Right ventricle myocardium superior (tissue), 1 donor: ENCODE data around the gene IVNS1ABP. TPM values are rescaled to one million over a fixed set of nuclear protein-coding genes. Genes with fewer than 3 reads are reported as not detected.

Source experiments
- ATAC-seq: fragments of 200-7000 bp; cut with Tn5 transposase; one replicate; pipeline ENCODE4 v1.9.1; 2020; ENCODE audit warnings: mild to moderate bottlenecking; ENCODE audit not compliant: poor library complexity
- DNase-seq: peaks from one replicate; pipeline ENCODE4 v3.0.0-alpha.2; 2020
- intact Hi-C: fragments of 100-400 bp; cut with DNase I; formaldehyde crosslinking; loops from one replicate; pipeline ENCODE4 v1.11.2; 2022
- total RNA-seq: library from RNA; stranded (reverse); fragmentation: NEBNext Ultra II Directional; extraction: Animal tissue kit (Norgen Biotek cat#: 25700); gene quantifications from one replicate; pipeline ENCODE4 v1.2.1, GENCODE V29; 2021
- donor health status: DM: no; HTN: yes; CAD: no; lungs with severe emphysema.

Gene IVNS1ABP
- total RNA-seq, 1 donor from 2014 or later = 58.4 TPM

DNA sequence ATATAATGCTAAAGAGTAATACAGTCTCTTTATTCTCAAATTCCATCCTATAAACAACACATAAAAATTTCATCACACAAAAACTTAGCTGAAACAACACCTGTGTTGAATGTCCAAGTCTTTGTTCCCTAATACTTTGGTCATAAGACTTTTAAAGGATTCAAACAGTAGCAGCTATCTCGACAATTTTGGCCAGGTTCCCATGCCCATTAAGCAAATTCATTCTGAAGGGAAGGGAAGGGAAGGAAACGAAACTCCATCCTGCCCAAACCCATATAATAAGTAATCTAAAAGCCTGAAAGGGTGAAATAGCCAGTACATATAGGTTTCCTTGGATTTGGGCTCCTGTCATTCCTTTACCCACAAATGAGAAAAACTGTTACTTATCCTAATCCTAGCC lies 7.5 kb downstream of the IVNS1ABP start:
- peak; percentile 48 for ATAC-seq
- intact Hi-C loops = no loop called here

DNA sequence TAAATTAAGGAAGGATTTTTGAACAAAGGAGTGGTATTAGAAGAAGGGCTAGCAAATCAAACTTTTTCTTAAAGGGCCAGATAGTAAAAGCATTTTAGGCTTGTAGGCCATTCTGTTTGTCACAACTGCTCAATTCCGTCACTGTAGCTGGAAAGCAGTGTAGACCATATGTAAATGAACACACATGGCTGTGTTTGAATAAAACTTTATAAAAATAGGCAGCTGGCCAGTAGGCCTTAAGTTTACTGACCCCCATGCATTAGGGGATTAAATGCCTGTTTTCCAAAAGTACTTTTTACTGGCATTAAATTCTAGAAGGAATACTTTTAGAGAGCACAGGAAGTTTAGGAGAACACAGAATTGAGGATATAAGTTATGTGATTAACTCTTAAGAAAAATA lies 8.9 kb downstream of the IVNS1ABP start:
- no peak for DNase-seq
- ATAC-seq = no peak
- intact Hi-C loops = no loop called here

More for the DNA sequence above, 7.5 kb downstream of the IVNS1ABP start:
- DNase-seq = no peak

DNA sequence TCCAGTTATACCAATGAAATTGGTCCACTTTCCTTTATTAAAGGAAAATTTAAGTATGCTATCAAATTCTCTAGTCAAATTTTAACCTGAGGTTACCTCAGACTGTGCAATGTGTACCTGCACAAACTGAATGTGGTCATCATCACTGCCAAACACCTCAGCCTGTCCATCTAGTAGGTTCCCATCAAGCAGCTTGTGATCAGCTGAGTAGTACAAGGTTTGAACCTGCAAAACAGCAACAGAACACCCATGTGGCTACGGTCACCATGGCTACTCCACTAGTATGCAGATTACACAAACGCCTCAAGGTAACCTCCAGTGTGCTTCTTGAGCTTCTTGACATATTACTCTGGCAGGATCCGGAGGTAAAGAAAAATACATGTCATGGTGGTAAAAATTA lies 11.6 kb downstream of the IVNS1ABP start:
- ATAC-seq = no peak
- intact Hi-C loops = no loop called here
- no peak for DNase-seq

DNA sequence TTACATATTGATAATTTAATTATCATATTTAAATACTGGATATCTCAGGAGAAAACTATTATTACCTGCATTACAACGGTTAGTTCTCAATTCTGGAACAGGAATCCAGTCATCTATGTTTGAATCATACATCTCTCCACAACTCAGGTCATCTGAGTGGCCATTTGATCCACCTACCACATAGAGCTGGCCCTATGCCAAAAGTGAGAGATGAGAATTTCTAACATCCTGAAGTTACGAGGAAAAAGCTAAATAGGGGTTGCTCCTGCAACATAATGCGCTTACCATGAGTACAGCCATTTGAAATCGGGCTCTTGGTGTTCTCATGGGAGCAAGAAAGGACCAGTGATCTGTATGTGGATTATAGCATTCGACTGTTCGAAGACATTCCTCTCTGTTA lies 16.9 kb downstream of the IVNS1ABP start:
- intact Hi-C loops = no loop called here
- ATAC-seq = no peak
- no peak for DNase-seq

DNA sequence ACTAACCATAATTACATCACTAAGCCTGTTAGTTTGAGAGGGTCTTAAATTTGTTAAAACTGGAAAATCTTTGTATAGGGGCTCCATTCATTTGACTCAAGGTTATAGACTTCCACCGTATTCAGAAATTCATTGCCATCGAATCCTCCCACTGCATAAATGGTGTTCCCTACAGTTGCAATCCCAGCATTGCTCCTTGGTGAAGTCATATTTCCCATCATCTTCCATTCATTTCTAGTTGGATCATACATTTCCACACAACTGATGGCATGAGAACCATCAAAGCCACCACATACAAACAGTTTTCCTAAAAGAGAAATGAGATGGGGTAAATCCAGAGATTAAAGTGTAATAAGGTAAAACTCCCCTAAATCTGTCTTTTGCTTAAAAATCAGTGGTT lies 19.1 kb downstream of the IVNS1ABP start:
- DNase-seq (no peak), ATAC-seq (no peak)
- intact Hi-C loops = no loop called here

DNA sequence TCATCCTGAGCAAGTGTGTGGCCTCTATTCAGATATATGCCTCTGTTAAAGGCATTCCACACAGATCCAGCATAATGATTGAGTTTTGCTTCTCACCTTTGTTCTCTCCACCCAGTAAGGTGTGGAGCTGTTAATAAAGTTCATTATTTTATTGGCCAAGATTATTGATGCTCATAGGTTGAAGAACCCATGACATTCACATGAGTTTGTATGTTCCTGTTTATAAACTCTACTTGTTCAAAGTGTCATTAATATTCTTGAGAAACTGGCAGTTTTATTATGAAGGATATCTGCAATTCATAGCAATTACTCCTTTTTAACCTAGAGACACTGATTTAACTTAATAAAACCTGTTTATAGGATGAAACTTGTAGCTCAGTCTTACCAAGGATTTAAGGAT lies 22.0 kb downstream of the IVNS1ABP start:
- intact Hi-C loops = no loop called here
- no peak for ATAC-seq

DNA sequence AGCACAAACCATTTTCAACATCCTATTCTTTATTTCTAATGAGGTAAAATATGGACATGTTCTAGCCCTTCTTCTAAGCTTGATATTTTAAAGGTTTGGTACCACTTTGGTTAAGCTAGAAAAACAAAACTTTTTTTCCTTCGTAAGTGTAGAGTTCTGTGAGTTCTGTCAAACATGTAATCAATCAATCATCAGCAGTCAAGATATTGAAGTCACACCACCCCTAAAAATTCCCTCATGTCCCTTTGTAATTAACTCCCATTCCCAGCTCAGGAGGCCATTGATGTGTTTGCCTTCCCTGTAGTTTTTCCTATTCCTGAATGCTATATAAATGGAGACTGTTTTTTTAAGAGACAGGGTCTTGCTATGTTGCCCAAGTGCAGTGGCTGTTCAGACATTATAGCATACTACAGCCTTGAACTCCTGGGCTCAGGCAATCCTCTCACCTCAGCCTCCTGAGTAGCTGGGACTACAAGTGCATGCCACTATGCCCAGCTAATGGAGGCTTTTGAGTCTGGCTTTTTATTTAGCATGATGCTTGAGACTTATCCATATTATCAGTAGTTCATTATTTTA lies 23.0 kb downstream of the IVNS1ABP start:
- no peak for ATAC-seq
- no peak for DNase-seq
- intact Hi-C loops = no loop called here

More for the DNA sequence above, 22.0 kb downstream of the IVNS1ABP start:
- no peak for DNase-seq

DNA sequence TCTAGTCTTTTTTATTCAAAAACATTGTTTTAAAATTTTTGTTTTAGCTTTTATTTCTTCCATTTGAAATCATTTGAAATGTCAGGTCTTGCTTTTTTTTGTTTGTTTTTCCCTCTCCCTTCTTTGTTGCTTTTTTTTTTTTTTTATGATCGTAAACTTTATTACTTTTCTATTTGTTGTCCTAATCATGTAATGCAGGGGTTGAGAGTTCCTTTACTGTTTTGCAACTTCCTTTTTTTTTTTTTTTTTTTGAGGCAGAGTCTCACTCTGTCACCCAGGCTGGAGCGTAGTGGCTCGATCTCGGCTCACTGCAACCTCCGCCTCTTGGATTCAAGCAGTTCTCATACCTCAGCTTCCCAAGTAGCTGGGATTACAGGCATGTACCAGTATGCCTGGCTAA lies 24.8 kb downstream of the IVNS1ABP start:
- peak; percentile 50 for ATAC-seq
- peak; percentile 55 for DNase-seq
- intact Hi-C loops = no loop called here

DNA sequence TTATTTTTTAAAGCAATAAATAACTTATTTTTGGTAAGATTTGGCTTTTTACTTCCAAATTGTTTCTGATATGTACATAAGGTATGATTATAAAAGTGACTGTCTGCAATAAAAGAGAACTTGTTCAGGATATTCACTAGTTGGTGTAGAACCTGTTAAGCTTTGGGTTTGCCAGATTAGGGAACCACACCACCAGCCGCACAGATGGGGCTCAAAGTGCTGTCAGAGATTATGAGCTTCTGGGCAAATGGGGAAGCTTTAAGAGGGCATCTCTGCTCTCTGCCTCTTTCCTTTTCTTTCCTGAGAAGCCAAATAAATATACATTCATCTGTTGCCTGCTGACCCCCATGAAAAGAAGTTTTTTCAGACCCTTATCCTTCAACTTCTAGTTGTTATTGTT lies 25.4 kb downstream of the IVNS1ABP start:
- intact Hi-C loops = no loop called here
- no peak for DNase-seq
- ATAC-seq = peak; percentile 40

DNA sequence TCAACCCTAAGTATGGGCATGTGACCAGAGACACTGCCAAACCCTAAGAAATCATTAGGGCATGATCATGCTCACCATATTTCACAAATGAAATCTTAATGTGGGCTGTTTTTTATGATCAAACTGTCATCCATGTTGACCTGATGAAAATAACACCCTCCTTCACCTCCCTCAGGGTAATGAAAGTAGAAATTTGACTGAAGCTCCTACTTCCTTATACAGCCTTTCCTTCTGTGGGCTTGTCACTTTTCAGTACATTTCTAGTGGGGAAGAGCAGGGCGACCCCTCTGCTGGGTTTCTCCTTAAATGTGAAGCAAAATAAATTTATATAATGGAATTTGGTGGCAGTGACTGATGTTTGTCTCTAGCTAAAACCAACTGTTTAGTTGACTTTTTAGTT lies 25.9 kb downstream of the IVNS1ABP start:
- ATAC-seq (no peak), DNase-seq (no peak)
- intact Hi-C loops = no loop called here

DNA sequence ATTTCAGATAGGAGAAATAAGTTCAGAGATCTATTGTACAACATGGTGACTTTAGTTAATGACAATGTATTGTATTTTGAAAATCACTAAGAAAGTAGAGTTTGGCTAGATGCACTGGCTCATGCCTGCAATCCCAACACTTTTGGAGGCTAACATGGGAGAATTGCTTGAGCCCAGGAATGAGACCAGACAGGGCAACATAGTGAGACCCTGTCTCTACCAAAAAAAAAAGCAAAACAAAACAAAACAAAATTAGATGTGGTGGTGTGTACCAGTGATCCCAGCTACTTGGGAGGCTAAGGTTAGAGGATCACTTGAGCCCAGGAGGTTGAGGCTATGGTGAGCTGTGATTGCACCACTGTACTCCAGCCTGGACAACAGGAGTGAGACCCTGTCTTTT lies 27.2 kb downstream of the IVNS1ABP start:
- no peak for DNase-seq
- no peak for ATAC-seq
- intact Hi-C loops = no loop called here

DNA sequence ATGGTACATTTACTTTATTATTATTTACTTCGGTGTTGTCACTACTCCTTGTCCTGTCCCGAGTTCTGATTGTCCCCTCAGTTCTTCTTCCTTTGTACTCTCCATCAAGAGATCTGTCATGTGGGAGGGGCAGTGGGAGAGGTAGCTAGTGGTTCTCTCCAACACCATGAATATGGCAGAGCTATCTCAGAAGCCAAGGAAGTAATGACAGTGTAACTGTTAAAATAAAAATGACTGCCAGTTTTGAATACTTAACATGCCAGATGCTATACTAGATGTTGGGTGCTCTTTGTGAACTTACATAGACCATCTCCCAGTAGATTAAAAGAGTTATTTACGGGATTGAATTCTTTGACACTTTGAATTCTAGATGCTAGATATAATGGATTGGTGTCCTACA lies 28.6 kb downstream of the IVNS1ABP start:
- intact Hi-C loops = no loop called here
- no peak for DNase-seq
- no peak for ATAC-seq

DNA sequence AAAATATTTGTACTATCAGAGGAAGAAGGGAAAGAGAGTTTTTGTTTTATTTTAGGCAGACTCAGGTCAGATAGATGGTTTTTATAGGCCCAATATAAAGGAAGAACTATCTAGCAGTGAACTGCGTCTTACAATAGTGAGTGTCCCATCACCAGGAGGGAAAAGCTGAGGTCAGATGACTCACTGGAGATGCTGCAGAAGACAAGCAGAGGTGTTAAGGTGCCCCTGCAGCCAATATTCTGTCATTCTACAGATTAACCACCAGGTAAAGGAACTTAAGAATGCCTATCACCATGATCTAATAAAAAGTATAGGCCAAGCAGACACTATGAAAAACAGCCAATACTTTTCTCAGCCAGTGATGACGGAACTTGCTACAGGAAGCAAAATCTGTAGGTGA lies 29.6 kb downstream of the IVNS1ABP start:
- DNase-seq (no peak), ATAC-seq (no peak)
- intact Hi-C loops = no loop called here

DNA sequence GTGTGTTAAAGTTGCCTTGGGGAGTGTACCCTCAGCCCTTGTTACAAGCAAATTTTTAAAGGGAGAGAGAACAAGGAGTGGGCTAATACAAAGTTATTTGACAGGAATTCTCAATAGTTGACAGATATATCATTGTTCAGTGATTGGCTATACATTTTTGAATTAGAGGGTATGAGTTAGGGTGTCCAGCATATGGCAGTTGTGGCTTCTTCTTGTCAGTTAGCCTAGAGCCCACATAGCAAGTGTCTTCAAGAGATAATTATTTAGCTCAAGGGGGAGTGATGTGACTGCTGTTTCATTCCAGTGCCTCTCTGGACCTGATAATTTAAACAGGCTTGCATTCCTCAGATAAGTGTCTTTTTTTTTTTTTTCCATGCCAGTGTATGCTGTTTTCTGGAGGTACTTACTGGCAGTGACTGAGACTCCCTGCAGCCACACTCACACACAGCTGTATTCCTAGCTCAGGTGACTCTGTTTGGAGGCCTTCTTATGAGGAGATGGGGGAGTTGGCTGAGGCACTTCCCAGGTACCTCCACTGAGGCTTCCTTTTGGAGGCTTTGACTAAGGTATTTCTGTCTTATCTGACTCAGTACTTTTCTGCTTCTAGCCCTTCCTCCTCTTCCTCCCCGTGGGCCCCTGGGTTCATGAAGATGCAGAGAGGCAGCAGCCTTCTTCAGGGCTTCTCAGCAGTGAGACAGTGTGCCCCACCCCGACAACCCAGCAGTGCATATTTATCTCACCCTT lies 32.3 kb downstream of the IVNS1ABP start:
- ATAC-seq (peak; percentile 51), DNase-seq (no peak)
- intact Hi-C loops = no loop called here

DNA sequence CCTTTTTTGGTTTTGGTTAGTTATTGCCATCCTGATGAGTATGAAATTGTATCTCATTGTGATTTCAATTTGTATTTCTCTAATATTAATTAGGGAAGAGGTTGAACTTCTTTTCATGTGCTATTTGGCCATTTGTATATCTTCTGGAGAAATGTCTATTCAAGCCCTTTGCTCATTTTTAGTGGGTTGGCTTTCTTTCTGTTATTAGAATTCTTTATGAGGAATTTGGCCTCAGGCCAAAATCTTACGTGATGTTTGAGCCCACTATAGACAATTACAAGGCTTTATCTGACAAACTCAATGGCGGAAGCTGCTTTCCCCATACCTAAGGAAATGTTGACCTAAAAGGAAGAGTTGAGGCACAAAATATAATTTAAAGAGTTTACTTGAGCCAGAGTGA lies 32.9 kb downstream of the IVNS1ABP start:
- DNase-seq (no peak), ATAC-seq (no peak)
- intact Hi-C loops = no loop called here

DNA sequence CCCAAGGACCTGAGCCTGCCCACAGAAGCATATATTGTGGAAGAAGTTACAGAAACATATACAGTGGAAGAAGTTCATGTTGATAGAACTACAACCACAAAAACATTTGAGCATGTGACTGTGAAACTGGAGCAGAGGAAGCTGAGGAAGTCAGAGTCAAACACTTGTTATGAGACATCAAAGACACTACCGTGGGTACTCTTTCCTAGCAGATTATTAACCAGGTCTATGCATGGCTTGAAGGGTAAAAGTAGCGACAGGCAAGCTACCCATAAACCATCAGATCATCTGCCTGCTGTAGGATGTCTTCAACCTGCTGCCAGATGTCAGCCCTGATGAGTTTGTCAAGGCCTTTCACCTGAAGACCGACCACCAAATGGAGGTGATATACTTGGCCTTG lies 35.8 kb downstream of the IVNS1ABP start:
- ATAC-seq (no peak), DNase-seq (no peak)
- intact Hi-C loops = no loop called here

DNA sequence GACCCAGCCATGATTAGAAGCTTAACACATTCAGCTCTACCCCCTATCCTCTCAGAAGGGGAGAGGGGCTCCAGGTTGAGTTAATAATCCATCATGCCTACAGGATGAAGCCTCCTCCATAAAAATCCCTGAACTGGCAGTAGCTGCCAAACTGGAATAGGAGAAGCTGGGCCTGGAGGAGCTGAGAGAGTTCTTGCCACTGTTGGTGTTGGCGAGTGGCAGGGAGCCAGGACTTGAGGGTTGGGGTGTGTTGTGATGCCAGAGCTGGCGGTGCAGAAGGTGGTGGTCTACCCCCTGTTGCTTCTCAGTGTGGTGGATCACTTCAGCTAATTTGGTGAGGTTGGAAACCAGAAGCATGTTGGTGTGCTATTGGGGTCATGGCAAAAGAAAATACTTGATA lies 36.5 kb downstream of the IVNS1ABP start:
- DNase-seq = no peak
- intact Hi-C loops = no loop called here
- ATAC-seq = no peak

DNA sequence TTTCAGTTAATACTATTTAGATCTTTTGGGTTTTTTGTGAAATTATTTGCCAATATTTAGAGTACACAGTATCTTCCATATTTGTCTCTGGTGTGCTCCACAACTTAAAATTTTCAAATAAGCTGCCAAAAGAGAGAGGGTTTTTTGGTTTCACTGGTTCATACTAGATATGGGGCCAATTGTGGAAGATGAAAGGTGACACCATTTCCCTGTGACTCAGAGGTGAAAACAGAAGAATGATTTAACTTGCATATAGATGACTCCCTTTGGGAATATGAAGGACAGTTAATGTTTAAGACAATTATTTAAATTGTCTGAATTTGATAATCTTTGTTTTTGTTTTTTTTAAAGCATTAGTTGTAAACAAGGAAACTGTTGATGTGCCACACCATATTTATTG lies 37.5 kb downstream of the IVNS1ABP start:
- intact Hi-C loops = no loop called here
- DNase-seq (no peak), ATAC-seq (no peak)

DNA sequence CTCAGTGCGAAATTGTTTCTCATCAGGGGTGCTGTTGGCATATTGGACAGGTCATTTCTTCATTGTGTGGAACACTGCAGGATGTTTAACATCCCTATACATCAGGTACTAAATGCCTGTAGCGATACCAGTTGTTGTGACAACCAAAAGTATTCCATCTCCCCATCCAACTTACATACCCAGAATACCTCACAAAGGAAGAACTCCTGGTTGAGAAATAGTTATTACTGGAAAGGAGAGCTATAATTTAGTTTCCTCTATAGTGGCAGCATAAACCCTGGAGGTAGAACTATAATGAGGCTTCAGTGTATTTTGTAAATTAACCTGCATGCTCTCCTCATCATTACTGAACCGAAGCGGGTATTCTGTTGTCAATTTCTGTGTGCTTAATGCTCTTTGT lies 45.1 kb downstream of the IVNS1ABP start:
- intact Hi-C loops = no loop called here
- ATAC-seq = no peak
- no peak for DNase-seq

DNA sequence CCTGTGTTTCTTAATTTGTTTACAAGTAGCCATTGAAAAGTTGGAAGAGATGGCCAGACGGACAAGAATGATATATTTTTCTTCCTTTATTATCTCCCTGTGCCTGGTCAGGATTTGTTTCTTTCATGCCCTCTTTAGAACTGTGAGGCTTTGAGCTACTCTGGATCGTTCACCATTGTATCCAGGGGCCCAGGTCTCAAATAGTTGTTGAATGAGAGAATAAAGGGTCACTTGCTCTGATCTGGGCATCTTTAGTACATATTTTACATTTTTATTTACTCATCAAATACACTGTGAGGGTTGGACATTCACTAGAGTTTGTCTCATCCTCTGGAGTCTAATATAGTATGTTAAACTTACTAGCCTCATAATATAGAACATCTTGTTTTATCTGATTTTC lies 48.7 kb downstream of the IVNS1ABP start:
- DNase-seq (no peak), ATAC-seq (no peak)
- intact Hi-C loops = no loop called here

DNA sequence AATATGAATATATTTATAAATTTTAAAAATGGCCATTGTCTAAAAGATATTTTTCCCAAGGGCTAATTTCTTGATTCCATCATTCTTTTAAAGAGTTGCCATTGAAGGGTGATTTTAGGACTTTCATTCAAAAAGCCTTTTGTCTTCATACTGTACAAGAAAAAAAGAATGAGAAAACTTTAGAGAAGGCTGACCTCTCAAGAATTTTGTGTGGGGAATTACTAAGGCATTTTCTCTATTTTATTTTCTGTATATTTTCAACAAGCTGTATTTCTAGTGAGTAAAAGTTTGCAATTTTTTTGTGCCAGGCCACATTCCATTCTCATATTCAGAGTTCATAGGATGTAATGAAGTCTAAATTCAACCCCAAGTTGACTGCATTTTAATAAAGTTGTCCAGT lies 49.3 kb downstream of the IVNS1ABP start:
- intact Hi-C loops = no loop called here
- ATAC-seq (no peak), DNase-seq (no peak)
